ES-I3 (cell line): ENCODE measurements around the gene KLRB1.
"Not testable (repeated sequence)": the region's sequence is repeated elsewhere in the genome, so short reads cannot be mapped to it uniquely, and the experiment has no call there.

Experiments
- H3K36me3 ChIP-seq: 2 replicates; pipeline ENCODE4 v1.6.1; 2013; ENCODE audit warnings: mild to moderate bottlenecking, low read length, control low read depth, moderate library complexity; ENCODE audit not compliant: insufficient read depth
- H3K4me1 ChIP-seq: 2 replicates; pipeline ENCODE4 v1.6.1; 2013; ENCODE audit warnings: mild to moderate bottlenecking, control low read depth, low read length; ENCODE audit not compliant: insufficient read depth
- H3K9ac ChIP-seq: 2 replicates; pipeline ENCODE4 v1.6.1; 2013; ENCODE audit warnings: low read depth, mild to moderate bottlenecking, low read length, moderate library complexity
- H3K9me3 ChIP-seq: 2 replicates; pipeline ENCODE4 v1.6.1; 2013; ENCODE audit warnings: mild to moderate bottlenecking, low read length, moderate library complexity; ENCODE audit not compliant: control insufficient read depth, insufficient read depth

KLRB1 gene

GRCh38 chr12:9606247-9606646 is 1.5 kb downstream of the KLRB1 start:
- H3K9me3 ChIP-seq, result no peaks in the 10 kb centered on the region

DNA sequence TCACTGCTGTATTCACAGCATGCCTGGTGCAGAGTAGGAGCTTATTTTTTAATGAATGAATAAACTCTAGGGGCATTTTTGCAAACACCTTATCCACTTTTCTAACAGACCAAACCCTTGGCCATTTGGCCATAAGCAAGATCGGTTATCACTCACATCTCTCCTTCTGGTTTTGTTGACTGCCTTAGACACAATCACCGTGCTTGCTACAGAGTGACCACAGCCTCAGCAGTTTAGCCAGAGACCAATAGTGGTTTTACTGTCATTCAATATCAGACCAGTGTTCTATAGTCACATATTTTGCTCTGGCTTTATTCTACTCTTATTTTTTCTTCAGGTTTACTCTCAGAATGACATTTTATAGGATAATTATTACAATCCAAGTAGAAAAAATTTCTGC is 2.2 kb downstream of the KLRB1 start:
- H3K9ac ChIP-seq, result no peak overlapping the region
- no peaks in the 10 kb centered on the region for H3K36me3 ChIP-seq
- no peaks in the 10 kb centered on the region for H3K9me3 ChIP-seq
- peaks cover 6% of the 10 kb centered on the region; the same call in 1 of the 2 replicates for H3K4me1 ChIP-seq

More at GRCh38 chr12:9606247-9606646, 1.5 kb downstream of the KLRB1 start:
- Histone ChIP-seq H3K9ac (no peak overlapping the region), H3K36me3 (no peaks in the 10 kb centered on the region), H3K4me1 (peaks cover 6% of the 10 kb centered on the region; the same call in 1 of the 2 replicates)

- Histone ChIP-seq H3K4me1 (peaks cover 17% of the 10 kb centered on the region), H3K9ac (no peak overlapping the region), H3K36me3 (no peaks in the 10 kb centered on the region), H3K9me3 (no peaks in the 10 kb centered on the region)
Measured at GRCh38 chr12:9604287-9604686, 3.4 kb downstream of the KLRB1 start.

GRCh38 chr12:9600426-9600825 is 7.3 kb downstream of the KLRB1 start:
- not testable (repeated sequence) for H3K9me3 ChIP-seq, H3K36me3 ChIP-seq
- peak overlapping the region; percentile 3; the same call in 1 of the 2 replicates for H3K9ac ChIP-seq
- H3K4me1 ChIP-seq, result peaks cover 17% of the 10 kb centered on the region

GRCh38 chr12:9598363-9598762 is 9.4 kb downstream of the KLRB1 start:
- H3K9me3 ChIP-seq, result no peaks in the 10 kb centered on the region
- H3K36me3 ChIP-seq, result no peaks in the 10 kb centered on the region
- H3K4me1 ChIP-seq, result peaks cover 17% of the 10 kb centered on the region
- H3K9ac ChIP-seq, result no peak overlapping the region

DNA sequence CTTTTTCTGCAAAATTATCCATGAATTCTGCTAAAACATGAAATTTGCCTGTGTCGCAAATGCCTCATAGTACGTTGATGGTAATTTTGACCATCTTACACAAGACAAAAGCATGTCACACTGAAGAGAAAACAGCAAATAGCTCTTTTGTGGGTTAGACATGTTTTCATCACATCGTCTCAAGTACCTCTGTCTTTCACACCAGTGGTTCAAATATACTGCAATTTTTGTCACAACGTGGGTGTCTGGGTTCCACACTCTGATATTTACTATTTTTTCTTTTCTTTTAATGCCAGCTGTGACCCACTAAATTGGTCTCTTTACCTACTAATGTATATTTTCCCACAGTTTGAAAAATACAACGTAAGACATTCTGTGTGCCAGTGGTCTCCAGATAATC is 10.4 kb downstream of the KLRB1 start:
- Histone ChIP-seq H3K9me3 (no peaks in the 10 kb centered on the region), H3K36me3 (no peaks in the 10 kb centered on the region), H3K4me1 (peaks cover 17% of the 10 kb centered on the region), H3K9ac (no peak overlapping the region)

GRCh38 chr12:9590441-9590840 is 17.3 kb downstream of the KLRB1 start:
- H3K4me1 ChIP-seq, result no peaks in the 10 kb centered on the region

GRCh38 chr12:9588749-9589148 is 19.0 kb downstream of the KLRB1 start:
- Histone ChIP-seq H3K9ac (no peak overlapping the region), H3K4me1 (no peaks in the 10 kb centered on the region), H3K9me3 (no peaks in the 10 kb centered on the region), H3K36me3 (no peaks in the 10 kb centered on the region)

More at GRCh38 chr12:9590441-9590840, 17.3 kb downstream of the KLRB1 start:
- Histone ChIP-seq H3K9me3 (no peaks in the 10 kb centered on the region), H3K9ac (no peak overlapping the region), H3K36me3 (no peaks in the 10 kb centered on the region)

GRCh38 chr12:9587987-9588600 is 19.6 kb downstream of the KLRB1 start:
- H3K36me3 ChIP-seq, result no peaks in the 10 kb centered on the region
- no peak overlapping the region for H3K9ac ChIP-seq
- no peaks in the 10 kb centered on the region for H3K4me1 ChIP-seq
- no peaks in the 10 kb centered on the region for H3K9me3 ChIP-seq

GRCh38 chr12:9577729-9578128 is 30.0 kb downstream of the KLRB1 start:
- H3K9me3 ChIP-seq, H3K9ac ChIP-seq: not testable (repeated sequence)

DNA sequence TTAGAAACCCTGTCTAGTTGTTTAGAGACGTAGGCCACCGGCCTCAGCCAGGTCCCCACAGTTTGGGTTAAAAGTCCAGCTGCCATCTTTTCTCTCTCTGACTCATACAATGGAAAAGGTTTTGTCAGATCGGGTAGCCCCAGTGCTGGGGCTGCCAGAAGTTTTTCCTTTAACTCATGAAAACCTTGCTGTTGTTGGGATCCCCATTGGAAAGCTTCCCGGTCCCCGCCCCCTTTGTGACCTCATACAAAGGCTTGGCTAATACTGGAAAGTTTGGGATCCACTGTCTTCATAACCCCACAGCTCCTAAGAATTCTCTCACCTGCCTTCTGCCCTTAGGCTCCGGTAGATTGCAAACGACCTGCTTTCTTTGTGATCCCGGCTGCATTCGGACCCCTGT is 40.6 kb downstream of the KLRB1 start:
- H3K4me1 ChIP-seq, H3K9me3 ChIP-seq, H3K9ac ChIP-seq, H3K36me3 ChIP-seq: not testable (repeated sequence)

More at GRCh38 chr12:9577729-9578128, 30.0 kb downstream of the KLRB1 start:
- H3K4me1 ChIP-seq, H3K36me3 ChIP-seq: not testable (repeated sequence)

- not testable (repeated sequence) for H3K9ac ChIP-seq, H3K9me3 ChIP-seq, H3K36me3 ChIP-seq, H3K4me1 ChIP-seq
Measured at GRCh38 chr12:9566113-9566512, 41.6 kb downstream of the KLRB1 start.

- not testable (repeated sequence) for H3K9me3 ChIP-seq, H3K4me1 ChIP-seq, H3K9ac ChIP-seq, H3K36me3 ChIP-seq
Measured at GRCh38 chr12:9564418-9564817, 43.3 kb downstream of the KLRB1 start.

GRCh38 chr12:9562841-9563453 is 44.8 kb downstream of the KLRB1 start:
- not testable (repeated sequence) for H3K4me1 ChIP-seq, H3K9ac ChIP-seq, H3K36me3 ChIP-seq, H3K9me3 ChIP-seq

GRCh38 chr12:9545489-9545888 is 62.2 kb downstream of the KLRB1 start:
- not testable (repeated sequence) for H3K9ac ChIP-seq, H3K36me3 ChIP-seq, H3K4me1 ChIP-seq, H3K9me3 ChIP-seq
